GM19238 (cell line): ENCODE results near the gene SLC17A3.

Source experiments
- DNase-seq: peaks from one replicate; pipeline ENCODE4 v3.0.0; 2011; ENCODE audit warnings: low spot score; ENCODE audit not compliant: insufficient read length

SLC17A3 gene

DNA sequence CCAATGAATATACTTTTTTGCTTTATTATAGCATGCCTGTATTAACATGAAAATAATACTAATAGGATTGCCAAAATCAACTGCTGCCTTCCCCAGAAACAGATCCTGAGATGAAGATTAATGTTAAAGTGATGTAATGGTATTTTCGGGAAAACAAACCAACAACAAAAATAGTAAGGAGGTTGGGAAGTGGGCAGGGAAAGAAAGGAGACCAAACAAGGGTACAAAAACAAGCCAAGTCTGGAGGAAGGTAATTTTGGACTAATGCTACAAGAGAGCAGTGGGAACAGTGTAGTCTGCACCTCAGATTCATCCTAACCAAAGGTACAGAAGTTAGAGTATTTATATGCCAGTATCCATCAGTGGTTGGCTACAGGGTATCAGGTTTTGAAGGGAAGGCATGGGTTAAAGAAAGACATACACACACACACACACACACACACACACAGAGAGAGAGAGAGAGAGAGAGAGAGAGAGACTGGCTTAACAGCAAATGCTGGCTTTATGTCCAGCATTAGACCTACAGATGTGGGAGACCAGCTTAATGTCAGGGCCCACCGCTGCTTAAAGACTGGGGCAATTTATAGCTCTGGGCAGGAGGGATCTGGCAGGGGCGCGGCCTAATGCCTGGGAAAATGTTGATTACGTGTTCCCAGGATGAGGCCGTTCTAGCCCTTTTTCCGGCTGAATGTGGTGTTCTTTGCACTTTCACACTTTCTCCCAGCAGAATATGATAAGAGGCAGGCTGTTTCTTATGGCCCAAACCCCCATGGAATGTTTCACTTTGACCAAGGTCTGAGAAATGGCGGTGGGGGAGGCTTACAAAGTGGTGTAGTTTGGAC, 38.4 kb downstream of the SLC17A3 start:
- no peak for DNase-seq

GRCh38 chr6:25834950-25835349, 39.1 kb downstream of the SLC17A3 start:
- no peak for DNase-seq

DNA sequence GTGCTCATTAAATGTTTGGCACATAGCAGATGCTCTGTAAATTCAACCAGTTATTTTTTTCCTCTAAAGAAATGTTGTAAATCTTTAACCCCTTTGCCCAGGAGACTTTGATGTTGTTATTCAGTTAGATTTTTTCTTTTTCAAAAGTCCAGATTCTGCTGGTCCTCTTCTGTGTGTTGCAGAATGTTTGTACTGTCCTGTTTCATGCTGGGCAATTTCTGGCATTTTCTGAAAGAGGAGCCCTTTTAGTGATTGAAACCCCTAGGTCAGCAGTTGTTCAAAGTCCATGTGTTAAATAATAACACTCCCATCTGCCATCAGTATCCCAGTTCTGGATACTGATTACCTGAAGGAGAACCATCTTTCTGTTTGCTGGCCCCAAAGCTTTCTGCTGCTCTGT, 40.9 kb downstream of the SLC17A3 start:
- DNase-seq = no peak

DNA sequence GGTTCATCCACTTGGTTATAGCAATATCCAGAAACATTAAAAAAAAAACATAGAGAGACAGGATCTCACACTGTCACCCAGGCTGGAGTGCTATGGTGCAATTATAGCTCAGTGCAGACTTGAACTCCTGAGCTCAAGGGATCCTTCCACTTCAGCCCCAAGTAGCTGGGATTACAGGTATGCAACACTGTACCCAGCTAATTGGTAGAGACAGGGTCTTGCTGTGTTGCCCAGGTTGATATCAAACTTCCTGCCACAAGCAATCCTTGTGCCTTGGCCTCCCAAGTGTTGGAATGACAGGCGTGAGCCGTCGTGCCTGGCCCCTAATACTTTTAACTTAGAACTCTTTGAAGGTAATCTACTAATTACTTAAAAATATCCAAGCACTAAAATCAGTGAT, 41.4 kb downstream of the SLC17A3 start:
- DNase-seq = no peak

- no peak for DNase-seq
Measured at GRCh38 chr6:25832307-25832662, 41.8 kb downstream of the SLC17A3 start.

- no peak for DNase-seq
Measured at GRCh38 chr6:25831532-25832306, 42.3 kb downstream of the SLC17A3 start, which contains the start of gene SLC17A1. TSS of gene SLC17A1 (minus strand) at chr6:25832052. CDS start at chr6:25830557, 1,495 bp downstream.

GRCh38 chr6:25830458-25830857, 43.6 kb downstream of the SLC17A3 start:
- no peak for DNase-seq

- no peak for DNase-seq
Measured at GRCh38 chr6:25829375-25829774, 44.7 kb downstream of the SLC17A3 start.

GRCh38 chr6:25821341-25821740, 52.7 kb downstream of the SLC17A3 start:
- no peak for DNase-seq

DNA sequence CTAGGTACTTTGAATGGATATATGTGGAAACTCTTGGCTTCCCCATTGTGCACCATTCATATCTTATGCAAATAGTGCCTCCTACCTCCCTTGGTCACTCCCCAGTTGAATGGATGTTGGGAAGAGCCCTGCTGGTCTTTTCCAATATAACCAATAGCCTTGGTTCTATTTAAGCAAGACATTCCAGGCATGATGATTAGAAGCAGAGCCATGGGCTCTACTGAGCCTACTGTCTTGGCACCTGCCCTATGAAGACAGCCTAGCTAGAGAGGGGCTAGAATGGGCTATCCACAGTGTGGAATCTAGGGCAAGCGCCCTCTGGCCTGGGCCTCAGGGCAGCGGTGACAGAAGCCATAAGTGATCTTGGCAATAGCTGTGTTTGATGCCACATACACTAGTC, 57.8 kb downstream of the SLC17A3 start:
- no peak for DNase-seq

- no peak for DNase-seq
Measured at GRCh38 chr6:25815194-25815593, 58.8 kb downstream of the SLC17A3 start.

DNA sequence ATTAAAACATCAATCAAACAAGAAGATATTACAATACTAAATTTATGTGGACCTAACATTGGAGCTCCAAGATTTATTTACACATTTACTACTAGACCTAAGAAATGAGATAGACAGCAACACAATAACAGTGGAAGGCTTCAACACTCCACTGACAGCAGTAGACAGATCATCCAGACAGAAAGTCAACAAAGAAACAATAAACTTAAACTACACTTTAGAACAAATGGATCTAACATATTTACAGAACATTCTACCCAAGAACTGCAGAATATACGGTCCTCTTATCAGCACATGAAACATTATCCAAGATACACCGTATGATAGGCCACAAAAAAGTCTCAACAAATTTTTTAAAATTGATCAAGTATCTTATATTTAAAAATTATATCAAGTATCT, 69.2 kb downstream of the SLC17A3 start:
- DNase-seq = no peak

DNA sequence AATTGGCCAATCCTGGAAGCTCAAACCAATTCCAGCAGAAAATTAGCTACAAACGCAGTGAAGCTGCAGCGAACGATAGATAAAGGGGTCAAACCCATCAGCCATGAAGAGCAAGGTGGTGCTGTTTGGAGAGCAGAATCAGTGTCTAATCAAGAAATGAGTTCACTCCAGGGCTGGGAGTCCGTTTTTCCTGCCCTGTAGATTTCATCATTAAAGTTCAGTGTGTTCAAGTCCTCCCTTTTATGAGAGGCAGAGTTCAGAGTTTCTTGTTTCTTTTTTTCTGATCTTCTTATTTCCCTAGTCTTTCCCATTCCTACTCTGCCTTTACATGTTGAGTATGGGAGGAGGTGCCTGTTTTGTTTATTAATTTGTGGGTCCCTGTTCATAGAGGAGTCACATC, 72.6 kb downstream of the SLC17A3 start:
- DNase-seq = no peak
